K562 (cell line): ENCODE results near the gene NACC1. TPM values are rescaled to one million over a fixed set of nuclear protein-coding genes. Genes with fewer than 3 reads are reported as not detected.

ENCODE experiments used
- CBX1 ChIP-seq: sonication (generic); IDR thresholded peaks from 2 replicates; pipeline ENCODE4 v1.6.1; 2016; ENCODE audit warnings: antibody characterized with exemption, low read depth, mild to moderate bottlenecking
- CGGBP1 ChIP-seq: fragments of 250-450 bp; sonication (Bioruptor Pico); IDR thresholded peaks from 2 replicates; pipeline ENCODE4 v1.9.0; 2021; ENCODE audit warnings: mild to moderate bottlenecking
- CLOCK ChIP-seq: fragments of 250-450 bp; sonication (Bioruptor Pico); IDR thresholded peaks from 2 replicates; pipeline ENCODE4 v1.4.0; 2020; ENCODE audit warnings: mild to moderate bottlenecking, moderate library complexity, borderline replicate concordance
- E4F1 ChIP-seq: fragments of 250-450 bp; sonication (Bioruptor Pico); IDR thresholded peaks from 2 replicates; pipeline ENCODE4 v1.5.0; 2021; ENCODE audit warnings: mild to moderate bottlenecking, borderline replicate concordance
- HSF4 ChIP-seq: fragments of 250-450 bp; sonication (Bioruptor Pico); IDR thresholded peaks from 2 replicates; pipeline ENCODE4 v2.1.2; 2022; ENCODE audit warnings: mild to moderate bottlenecking, moderate library complexity, borderline replicate concordance
- NR2C2 ChIP-seq, 2 experiments: fragments of 200-800 bp in 1 of 2; sonication (Bioruptor generic) in 1 of 2; sonication (generic) in 1 of 2; formaldehyde crosslinking in 1 of 2; IDR thresholded peaks; 2 replicates each; pipeline versions ENCODE4 v1.6.1 to v1.8.0; 2016 to 2022; ENCODE audit warnings: mild to moderate bottlenecking in 1 of 2, missing compliant biosample characterization in 1 of 2, missing genetic modification characterization in 1 of 2, missing genetic modification reagents in 1 of 2
- PHF20 ChIP-seq: fragments of 450-650 bp; IDR thresholded peaks from 2 replicates; pipeline ENCODE4 v1.6.1; 2018; ENCODE audit not compliant: partially characterized antibody
- PRPF4 ChIP-seq: fragments of 200-400 bp; formaldehyde crosslinking; IDR thresholded peaks from one replicate; pipeline ENCODE4 v1.6.1; 2017; ENCODE audit warnings: low read length, low read depth, mild to moderate bottlenecking; ENCODE audit not compliant: insufficient read depth, poor library complexity, severe bottlenecking
- RBM14 ChIP-seq: fragments of 200-400 bp; formaldehyde crosslinking; IDR thresholded peaks from 2 replicates; pipeline ENCODE4 v1.6.1; 2018; ENCODE audit warnings: low read depth, mild to moderate bottlenecking, low read length, moderate library complexity, borderline replicate concordance; ENCODE audit not compliant: insufficient read depth
- RFX1 ChIP-seq: fragments of 450-650 bp; IDR thresholded peaks from 2 replicates; pipeline ENCODE4 v1.6.1; 2016; ENCODE audit warnings: mild to moderate bottlenecking, moderate library complexity
- SMARCA4 ChIP-seq: fragments of 450-650 bp; IDR thresholded peaks from 2 replicates; pipeline ENCODE4 v1.6.1; 2016
- TAF9B ChIP-seq: fragments of 450-650 bp; IDR thresholded peaks from 2 replicates; pipeline ENCODE4 v1.6.1; 2018; ENCODE audit warnings: mild to moderate bottlenecking; ENCODE audit not compliant: partially characterized antibody
- TGIF2 ChIP-seq: sonication (generic); formaldehyde crosslinking; IDR thresholded peaks from 2 replicates; pipeline ENCODE4 v1.8.1; 2022; ENCODE audit warnings: mild to moderate bottlenecking, missing genetic modification reagents, moderate library complexity
- WHSC1 ChIP-seq: IDR thresholded peaks from one replicate; pipeline ENCODE4 v1.6.1; 2012; ENCODE audit warnings: low read length, control low read depth, inconsistent platforms
- ZBTB26 ChIP-seq: fragments of 450-650 bp; formaldehyde crosslinking; IDR thresholded peaks from 2 replicates; pipeline ENCODE4 v1.4.0; 2022; ENCODE audit warnings: missing genetic modification characterization
- ZBTB34 ChIP-seq: fragments of 250-450 bp; sonication (Bioruptor Pico); IDR thresholded peaks from 2 replicates; pipeline ENCODE4 v1.8.0; 2021; ENCODE audit warnings: mild to moderate bottlenecking, moderate library complexity
- ZFP1 ChIP-seq: fragments of 450-650 bp; formaldehyde crosslinking; IDR thresholded peaks from 2 replicates; pipeline ENCODE4 v1.4.0; 2020; ENCODE audit warnings: mild to moderate bottlenecking, mixed read lengths
- ZNF239 ChIP-seq: fragments of 250-450 bp; sonication (Bioruptor Pico); IDR thresholded peaks from 2 replicates; pipeline ENCODE4 v1.4.0; 2020; ENCODE audit warnings: mild to moderate bottlenecking
- polyA plus RNA-seq, 8 experiments: library from polyadenylated mRNA; depleted of rRNA in 4 of 8; stranded (reverse) in 5 of 8; unstranded in 3 of 8; fragments of >200 nt; fragmentation: Nextera tagmentation in 2 of 8; fragmentation: Illumina TruSeq in 1 of 8; extraction: Ambion mirVana in 2 of 8; extraction: Trizol in 1 of 8; gene quantifications; 2 replicates each; pipeline versions ENCODE4 v1.2.1 to v1.2.3, GENCODE V29; 2011 to 2014; ENCODE audit warnings: inconsistent platforms in 1 of 8, missing spikeins in 1 of 8
- total RNA-seq, 7 experiments: library from RNA; depleted of rRNA in 6 of 7; stranded (reverse); fragments of >200 nt in 6 of 7; fragmentation: Illumina TruSeq in 2 of 7; extraction: Trizol in 2 of 7; gene quantifications; 2 replicates each; pipeline versions ENCODE4 v1.2.1 to v1.2.3, GENCODE V29; 2011 to 2021; ENCODE audit warnings: low replicate concordance in 1 of 7

NACC1 gene
- total and polyA plus RNA-seq, 9 of the 15 experiments (the other 6 are each of a cell fraction or from before 2014, with no cell fraction given): 0.04 to 96.6 (median 25.8) TPM

GRCh38 chr19:13069415-13070359 is 48.4 kb upstream of the NACC1 start (continued):
- TF ChIP-seq ZBTB26: 0 out of 2 replicates have a peak, but pooled peaks have one; percentile 24
- TF ChIP-seq RBM14: no peak
- TF ChIP-seq HSF4 (CRISPR knock-in tag): peak; percentile 9; the same call in 1 of the 2 replicates
- TF ChIP-seq NR2C2 (CRISPR knock-in tag; IDR thresholded peaks at IDR 0.05): no peak
- TF ChIP-seq NR2C2 (tag; IDR thresholded peaks at IDR 0.05): no peak
- no peak for TF ChIP-seq ZFP1
- TF ChIP-seq RFX1: no peak
- TF ChIP-seq CLOCK (CRISPR knock-in tag): no peak
- TF ChIP-seq CBX1: no peak
- no peak for TF ChIP-seq PHF20
- no peak for TF ChIP-seq TGIF2 (CRISPR knock-in tag)
- TF ChIP-seq ZBTB34 (CRISPR knock-in tag): no peak
- TF ChIP-seq ZNF239 (CRISPR knock-in tag): no peak; the same call in 1 of the 2 replicates
- no peak for TF ChIP-seq E4F1 (CRISPR knock-in tag)
- no peak for TF ChIP-seq PRPF4
- no peak for TF ChIP-seq CGGBP1 (CRISPR knock-in tag)
- peak; percentile 98 for TF ChIP-seq SMARCA4
- TF ChIP-seq TAF9B: no peak
- no peak for TF ChIP-seq WHSC1
